Uterus (tissue), 2 donors: ENCODE data around the gene DDX24.

Experiments used
- CTCF ChIP-seq, 4 experiments: fragments of 200-600 bp in 2 of 4; fragments of 450-650 bp in 2 of 4; sonication (generic) in 2 of 4; IDR thresholded peaks; one replicate each; pipeline ENCODE4 v1.5.1; 2016 to 2019; ENCODE audit warnings: antibody characterized with exemption in 4 of 4, mild to moderate bottlenecking in 2 of 4, moderate library complexity in 1 of 4
- POLR2A ChIP-seq, 2 donors: fragments of 450-650 bp; IDR thresholded peaks; one replicate each; pipeline ENCODE4 v1.6.1; 2016; ENCODE audit warnings: antibody characterized with exemption in 2 of 2, mild to moderate bottlenecking in 1 of 2, moderate library complexity in 1 of 2

- TF ChIP-seq POLR2A (IDR thresholded peaks at IDR 0.05) (no peak), CTCF (IDR thresholded peaks at IDR 0.05) (no peak)
These were observed 71.2 kb downstream of the DDX24 start for GRCh38 chr14:94009767-94010166.
